PC-3 (cell line): ENCODE data around the gene CHI3L1.

Experiments used
- CTCF ChIP-seq: fragments of 300-600 bp; sonication (generic); conservative IDR thresholded peaks from 2 replicates; pipeline ENCODE4 v1.5.1; 2017; ENCODE audit warnings: antibody characterized with exemption, low read depth, mild to moderate bottlenecking, low read length
- EZH2 ChIP-seq: fragments of 300-600 bp; sonication (generic); IDR thresholded peaks from one replicate; pipeline ENCODE4 v1.6.1; 2017; ENCODE audit warnings: antibody characterized with exemption, mild to moderate bottlenecking, low read length; ENCODE audit not compliant: unreplicated experiment

GRCh38 chr1:203187689-203188264, 1.3 kb upstream of the CHI3L1 start:
- TF ChIP-seq EZH2 = no peak
- TF ChIP-seq CTCF = no peak
